ENCODE results near the gene PROZ. TPM values are rescaled to one million over a fixed set of nuclear protein-coding genes. Genes with fewer than 3 reads are reported as not detected.

Gene PROZ
- total and polyA plus RNA-seq, 9 of the 15 experiments (the other 6 are each of a cell fraction or from before 2014, with no cell fraction given), result not detected

- TF ChIP-seq REST (IDR thresholded peaks at IDR 0.05; ENCODE audit: borderline replicate concordance) (no peak), REST (CRISPR knock-in tag; IDR thresholded peaks at IDR 0.05; ENCODE audit: low read depth) (no peak), CBFB (CRISPR knock-in tag; IDR thresholded peaks at IDR 0.05) (no peak; the same call in 1 of the 2 replicates), ARNT (IDR thresholded peaks at IDR 0.05) (no peak), JUND (IDR thresholded peaks at IDR 0.05; ENCODE audit: borderline replicate concordance, low read depth, low read length) (peak; percentile 81), JUND (tag; IDR thresholded peaks at IDR 0.05; ENCODE audit: borderline replicate concordance, low read depth, low read length) (peak; percentile 51; the same call in 1 of the 3 replicates), SFPQ (IDR thresholded peaks at IDR 0.05; ENCODE audit: low read depth, low read length) (no peak), WHSC1 (IDR thresholded peaks at IDR 0.05; ENCODE audit: low read length) (no peak), HMG20B (CRISPR knock-in tag; IDR thresholded peaks at IDR 0.05) (no peak), ZNF740 (CRISPR knock-in tag; IDR thresholded peaks at IDR 0.05) (no peak), ZNF740 (tag; IDR thresholded peaks at IDR 0.05) (peak in 1 of 2 experiments; percentile 71; a peak in 1 of 4 replicates), MYC (IDR thresholded peaks at IDR 0.05; ENCODE audit: low read depth, low read length) (peak; percentile 78; the same call in 1 of the 2 replicates), MYC (CRISPR knock-in tag; IDR thresholded peaks at IDR 0.05; ENCODE audit: borderline replicate concordance, low read depth) (peak; percentile 62; the same call in 1 of the 2 replicates), KAT8 (IDR thresholded peaks at IDR 0.05; ENCODE audit: low read depth) (no peak), ZNF589 (CRISPR knock-in tag; IDR thresholded peaks at IDR 0.05; ENCODE audit: low read depth) (0 out of 2 replicates have a peak, but pooled peaks have one; percentile 47), ZNF184 (CRISPR knock-in tag; IDR thresholded peaks at IDR 0.05) (no peak), KAT2B (IDR thresholded peaks at IDR 0.05; ENCODE audit: low read depth, low read length) (no peak)
Observed at GRCh38 chr13:113208421-113209335, 50.2 kb downstream of the PROZ start, which contains the start of gene PCID2 (continued).

All from K562 (cell line).